Measurements from ENCODE around the gene IL1A.

IL1A gene

GRCh38 chr2:112791019-112791418 lies 6.7 kb upstream of the IL1A start:
- no peak for DNase-seq

GRCh38 chr2:112790305-112790704 lies 6.0 kb upstream of the IL1A start:
- no peak for DNase-seq

- DNase-seq = no peak
Observed at GRCh38 chr2:112789186-112789585, 4.9 kb upstream of the IL1A start.

GRCh38 chr2:112788653-112789052 lies 4.4 kb upstream of the IL1A start:
- DNase-seq = no peak

GRCh38 chr2:112787729-112788393 lies 3.6 kb upstream of the IL1A start:
- DNase-seq = no peak

- no peak for DNase-seq
Observed at GRCh38 chr2:112787294-112787693, 3.0 kb upstream of the IL1A start.

- no peak for DNase-seq
Observed at GRCh38 chr2:112783187-112783714, 1.0 kb downstream of the IL1A start.

GRCh38 chr2:112782234-112782799 lies 2.0 kb downstream of the IL1A start:
- no peak for DNase-seq

GRCh38 chr2:112779598-112779997 lies 4.7 kb downstream of the IL1A start:
- no peak for DNase-seq

- no peak for DNase-seq
Observed at GRCh38 chr2:112777036-112777435, 7.3 kb downstream of the IL1A start.

GRCh38 chr2:112776113-112776512 lies 8.2 kb downstream of the IL1A start:
- no peak for DNase-seq

- no peak for DNase-seq
Observed at GRCh38 chr2:112774536-112775285, 9.6 kb downstream of the IL1A start.

- no peak for DNase-seq
Observed at GRCh38 chr2:112773556-112773955, 10.7 kb downstream of the IL1A start.

- no peak for DNase-seq
Observed at GRCh38 chr2:112772911-112773475, 11.3 kb downstream of the IL1A start.

- DNase-seq = no peak
Observed at GRCh38 chr2:112772322-112772721, 12.0 kb downstream of the IL1A start.

- DNase-seq = no peak
Observed at GRCh38 chr2:112768432-112768831, 15.9 kb downstream of the IL1A start.

GRCh38 chr2:112767693-112768330 lies 16.5 kb downstream of the IL1A start:
- no peak for DNase-seq

- no peak for DNase-seq
Observed at GRCh38 chr2:112765251-112765650, 19.0 kb downstream of the IL1A start.

- peak; percentile 95 for DNase-seq
Observed at GRCh38 chr2:112764071-112765044, 19.9 kb downstream of the IL1A start, which contains the start of gene CKAP2L. Gene CKAP2L (minus strand): TSS chr2:112764609. CDS start chr2:112764598, 11 bp downstream.

- no peak for DNase-seq
Observed at GRCh38 chr2:112762276-112762675, 22.0 kb downstream of the IL1A start.

- no peak for DNase-seq
Observed at GRCh38 chr2:112760149-112760548, 24.1 kb downstream of the IL1A start.

GRCh38 chr2:112758711-112759110 lies 25.6 kb downstream of the IL1A start:
- no peak for DNase-seq

All from CD4-positive, alpha-beta T cell treated with Interleukin-15 for 1 hour (primary cell).